NB4 (cell line): ENCODE results near the gene SNRNP48.

Experiments used
- DNase-seq: peaks from one replicate; pipeline ENCODE4 v3.0.0; 2010; ENCODE audit warnings: low read depth
- H3K4me3 ChIP-seq: one replicate; pipeline ENCODE4 v1.5.1; 2011; ENCODE audit warnings: mild to moderate bottlenecking, low read depth, low read length, moderate library complexity
- CTCF ChIP-seq: IDR thresholded peaks from one replicate; pipeline ENCODE4 v1.5.1; 2012; ENCODE audit warnings: low read depth, low read length
- MYC ChIP-seq: IDR thresholded peaks from 2 replicates; pipeline ENCODE4 v1.6.1; 2011; ENCODE audit warnings: low read depth, low read length
- POLR2A ChIP-seq: IDR thresholded peaks from 2 replicates; pipeline ENCODE4 v1.6.1; 2011; ENCODE audit warnings: mild to moderate bottlenecking; ENCODE audit not compliant: insufficient read length; ENCODE audit errors: extremely low read depth
- TF ChIP-seq, protein P1 (sequence below): IDR thresholded peaks from 2 replicates; pipeline ENCODE4 v1.6.1; 2011; ENCODE audit warnings: low read depth, low read length

The SNRNP48 gene

DNA sequence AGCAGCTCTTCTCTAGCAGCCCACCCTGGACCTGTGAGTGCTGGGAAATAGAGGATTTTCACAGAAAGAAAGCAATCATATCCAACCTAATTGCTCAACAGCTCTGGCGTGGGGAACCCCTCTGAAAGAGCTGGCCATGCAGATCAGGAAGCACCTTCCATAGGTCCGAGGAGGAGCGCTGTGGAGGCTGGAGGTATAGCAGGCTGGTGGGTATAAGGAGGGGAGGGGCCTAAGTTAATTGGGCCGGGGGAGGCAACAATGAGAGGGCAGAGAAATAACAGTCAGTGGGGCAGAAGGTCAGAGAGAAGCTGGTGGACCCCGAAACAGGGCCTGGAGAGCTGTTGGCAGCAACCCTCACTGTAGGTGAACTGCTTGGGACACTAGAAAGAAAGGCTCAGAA lies 40.8 kb downstream of the SNRNP48 start:
- TF ChIP-seq CTCF (no peak), POLR2A (no peak)
- TF ChIP-seq, protein P1, sequence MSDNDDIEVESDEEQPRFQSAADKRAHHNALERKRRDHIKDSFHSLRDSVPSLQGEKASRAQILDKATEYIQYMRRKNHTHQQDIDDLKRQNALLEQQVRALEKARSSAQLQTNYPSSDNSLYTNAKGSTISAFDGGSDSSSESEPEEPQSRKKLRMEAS, result no peak
- DNase-seq, result no peak

GRCh38 chr6:7631466-7631865 lies 41.5 kb downstream of the SNRNP48 start:
- no peak for DNase-seq
- TF ChIP-seq, protein P1, result no peak
- no peak for TF ChIP-seq POLR2A
- no peak for TF ChIP-seq CTCF
- TF ChIP-seq MYC, result no peak

More for the DNA sequence above, 40.8 kb downstream of the SNRNP48 start:
- no peak overlapping the region for H3K4me3 ChIP-seq

DNA sequence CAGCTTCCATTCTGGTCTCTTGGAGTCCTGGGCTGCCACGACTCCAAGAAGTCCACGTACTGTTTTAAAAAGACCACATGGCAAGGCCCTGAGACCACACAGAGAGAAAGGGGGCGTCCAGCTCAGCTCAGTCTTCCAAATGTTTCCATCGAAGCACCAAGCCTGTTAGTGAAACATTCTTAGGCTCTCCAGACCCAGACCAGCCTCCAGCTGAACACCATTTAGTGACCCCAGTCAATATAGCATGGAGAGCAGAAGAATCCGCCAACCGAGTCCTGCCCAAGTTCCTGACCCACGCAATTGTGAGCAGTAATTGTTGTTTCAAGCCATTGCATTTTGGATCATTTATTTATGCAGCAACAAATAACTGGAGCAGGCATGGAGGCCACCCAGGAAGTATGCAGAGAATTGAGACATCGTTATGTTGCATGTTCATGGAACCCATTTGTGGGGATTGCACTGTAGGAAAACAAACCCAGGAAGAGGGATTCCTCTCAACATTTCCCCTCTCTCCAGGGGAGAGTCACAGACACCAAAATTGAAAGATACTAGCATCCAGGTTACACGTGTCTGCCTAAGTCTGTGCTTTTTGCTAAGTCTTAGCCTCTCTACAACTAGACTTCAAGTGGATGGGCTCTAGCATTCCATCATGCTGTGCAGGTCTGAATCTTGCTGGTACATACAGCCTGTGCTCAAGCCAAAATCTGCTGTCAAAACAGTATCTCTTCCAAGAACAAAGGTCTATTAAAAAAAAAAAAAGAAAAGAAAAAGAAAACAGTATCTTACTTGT lies 42.7 kb downstream of the SNRNP48 start:
- no peak overlapping the region for H3K4me3 ChIP-seq
- TF ChIP-seq POLR2A (no peak), CTCF (no peak), MYC (no peak)
- TF ChIP-seq, protein P1, result no peak
- DNase-seq, result no peak

More at GRCh38 chr6:7631466-7631865, 41.5 kb downstream of the SNRNP48 start:
- no peak overlapping the region for H3K4me3 ChIP-seq

GRCh38 chr6:7633361-7633760 lies 43.4 kb downstream of the SNRNP48 start:
- H3K4me3 ChIP-seq, result no peak overlapping the region
- no peak for DNase-seq
- no peak for TF ChIP-seq POLR2A
- TF ChIP-seq MYC, result no peak
- TF ChIP-seq CTCF, result no peak
- TF ChIP-seq, protein P1, result no peak

DNA sequence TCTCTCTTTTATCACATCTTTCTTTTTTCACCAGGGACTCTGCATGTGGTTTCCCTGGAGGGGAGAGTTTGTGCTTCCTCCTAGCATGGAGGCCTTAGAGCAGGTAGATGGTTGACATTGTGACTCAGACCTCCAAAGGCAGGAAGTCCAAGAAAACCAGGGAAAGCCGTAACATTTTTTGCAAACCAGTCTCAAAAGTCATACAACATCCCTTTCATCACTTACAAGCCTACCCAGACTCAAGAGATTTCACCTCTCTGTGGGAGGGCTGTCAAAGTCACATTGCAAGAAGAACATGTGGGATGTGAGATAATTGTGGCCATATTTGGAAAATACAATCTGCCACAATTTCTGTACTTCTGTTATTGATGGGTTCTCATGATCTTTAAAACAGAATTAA lies 46.2 kb downstream of the SNRNP48 start:
- TF ChIP-seq MYC (no peak), POLR2A (no peak), CTCF (no peak)
- TF ChIP-seq, protein P1, result no peak
- DNase-seq, result no peak

More for the DNA sequence above, 46.2 kb downstream of the SNRNP48 start:
- H3K4me3 ChIP-seq, result no peak overlapping the region
